GM12878 (cell line): ENCODE data around the gene CES3. TPM values are rescaled to one million over a fixed set of nuclear protein-coding genes. Genes with fewer than 3 reads are reported as not detected.

ENCODE experiments used
- CBX3 ChIP-seq: fragments of 200-600 bp; sonication (generic); IDR thresholded peaks from 2 replicates; pipeline ENCODE4 v1.6.1; 2016; ENCODE audit warnings: low read depth, borderline replicate concordance
- CREM ChIP-seq: IDR thresholded peaks from 2 replicates; pipeline ENCODE4 v1.6.1; 2014; ENCODE audit warnings: antibody characterized with exemption, low read depth
- E2F8 ChIP-seq: fragments of 450-650 bp; IDR thresholded peaks from 2 replicates; pipeline ENCODE4 v1.6.1; 2018; ENCODE audit warnings: mild to moderate bottlenecking, low read depth, moderate library complexity; ENCODE audit not compliant: partially characterized antibody
- EP300 ChIP-seq, 2 experiments: fragments of 150-350 bp in 1 of 2; IDR thresholded peaks; 2 replicates each; pipeline ENCODE4 v1.6.1; 2011 to 2012; ENCODE audit warnings: low read depth in 2 of 2, low read length in 2 of 2, borderline replicate concordance in 1 of 2, improper control_type of control experiment in 1 of 2, inconsistent platforms in 1 of 2; ENCODE audit not compliant: control insufficient read depth in 1 of 2
- FOS ChIP-seq: IDR thresholded peaks from 3 replicates; pipeline ENCODE4 v1.6.1; 2011; ENCODE audit warnings: borderline replicate concordance; ENCODE audit not compliant: insufficient read length; ENCODE audit errors: extremely low read depth
- PAX5 ChIP-seq: IDR thresholded peaks from 2 replicates; pipeline ENCODE4 v1.6.1; 2011; ENCODE audit warnings: low read depth, low read length, borderline replicate concordance
- SPI1 ChIP-seq: IDR thresholded peaks from 2 replicates; pipeline ENCODE4 v1.6.1; 2011; ENCODE audit warnings: low read depth, mild to moderate bottlenecking, low read length, moderate library complexity, borderline replicate concordance; ENCODE audit not compliant: insufficient read depth
- ZBTB33 ChIP-seq: fragments of 450-650 bp; IDR thresholded peaks from 2 replicates; pipeline ENCODE4 v1.6.1; 2017; ENCODE audit warnings: mild to moderate bottlenecking
- ZNF384 ChIP-seq: IDR thresholded peaks from 2 replicates; pipeline ENCODE4 v1.6.1; 2012; ENCODE audit warnings: low read depth, mild to moderate bottlenecking, low read length, improper control_type of control experiment, borderline replicate concordance
- polyA plus RNA-seq, 11 experiments: library from polyadenylated mRNA; depleted of rRNA in 4 of 11; unstranded in 6 of 11; stranded (reverse) in 5 of 11; fragments of >200 nt; fragmentation: Nextera tagmentation in 4 of 11; fragmentation: Illumina TruSeq in 1 of 11; extraction: Ambion mirVana in 4 of 11; extraction: Trizol in 1 of 11; gene quantifications; 1 replicate in 1 of 11; 2 replicates in 10 of 11; pipeline versions ENCODE4 v1.2.1 to v1.2.3, GENCODE V29; 2011 to 2016; ENCODE audit warnings: inconsistent platforms in 2 of 11, missing spikeins in 2 of 11, low read depth in 1 of 11
- total RNA-seq, 4 experiments: library from RNA; depleted of rRNA in 3 of 4; stranded (reverse); fragments of >200 nt in 3 of 4; fragmentation: Illumina TruSeq in 1 of 4; extraction: Trizol in 1 of 4; gene quantifications; 2 replicates each; pipeline versions ENCODE4 v1.2.1 to v1.2.3, GENCODE V29; 2013 to 2021
- TF ChIP-seq, protein P1 (sequence below): IDR thresholded peaks from 2 replicates; pipeline ENCODE4 v1.6.1; 2012; ENCODE audit warnings: low read depth, low read length, improper control_type of control experiment
- TF ChIP-seq, protein P2 (sequence below): fragments of 450-650 bp; IDR thresholded peaks from 2 replicates; pipeline ENCODE4 v1.6.1; 2017; ENCODE audit warnings: antibody characterized with exemption, mild to moderate bottlenecking, moderate library complexity
- TF ChIP-seq, protein P3 (sequence below): fragments of 450-650 bp; IDR thresholded peaks from 2 replicates; pipeline ENCODE4 v1.6.1; 2017; ENCODE audit warnings: low read depth, mild to moderate bottlenecking, moderate library complexity

The CES3 gene
- total and polyA plus RNA-seq, 10 of the 15 experiments (the other 5 are each of a cell fraction or from before 2014, with no cell fraction given) = 0.09 to 3.1 (median 0.76) TPM

- TF ChIP-seq ZBTB33 = no peak
- no peak for TF ChIP-seq EP300 (IDR thresholded peaks at IDR 0.05; ENCODE audit: borderline replicate concordance in 1 of 2, control insufficient read depth in 1 of 2, low read depth in 2 of 2, low read length in 2 of 2)
- no peak for TF ChIP-seq E2F8
- TF ChIP-seq, protein P1, sequence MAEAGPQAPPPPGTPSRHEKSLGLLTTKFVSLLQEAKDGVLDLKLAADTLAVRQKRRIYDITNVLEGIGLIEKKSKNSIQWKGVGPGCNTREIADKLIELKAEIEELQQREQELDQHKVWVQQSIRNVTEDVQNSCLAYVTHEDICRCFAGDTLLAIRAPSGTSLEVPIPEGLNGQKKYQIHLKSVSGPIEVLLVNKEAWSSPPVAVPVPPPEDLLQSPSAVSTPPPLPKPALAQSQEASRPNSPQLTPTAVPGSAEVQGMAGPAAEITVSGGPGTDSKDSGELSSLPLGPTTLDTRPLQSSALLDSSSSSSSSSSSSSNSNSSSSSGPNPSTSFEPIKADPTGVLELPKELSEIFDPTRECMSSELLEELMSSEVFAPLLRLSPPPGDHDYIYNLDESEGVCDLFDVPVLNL = no peak
- no peak for TF ChIP-seq SPI1
- TF ChIP-seq FOS = no peak
- no peak for TF ChIP-seq CBX3
- TF ChIP-seq PAX5 = no peak
- TF ChIP-seq, protein P2, sequence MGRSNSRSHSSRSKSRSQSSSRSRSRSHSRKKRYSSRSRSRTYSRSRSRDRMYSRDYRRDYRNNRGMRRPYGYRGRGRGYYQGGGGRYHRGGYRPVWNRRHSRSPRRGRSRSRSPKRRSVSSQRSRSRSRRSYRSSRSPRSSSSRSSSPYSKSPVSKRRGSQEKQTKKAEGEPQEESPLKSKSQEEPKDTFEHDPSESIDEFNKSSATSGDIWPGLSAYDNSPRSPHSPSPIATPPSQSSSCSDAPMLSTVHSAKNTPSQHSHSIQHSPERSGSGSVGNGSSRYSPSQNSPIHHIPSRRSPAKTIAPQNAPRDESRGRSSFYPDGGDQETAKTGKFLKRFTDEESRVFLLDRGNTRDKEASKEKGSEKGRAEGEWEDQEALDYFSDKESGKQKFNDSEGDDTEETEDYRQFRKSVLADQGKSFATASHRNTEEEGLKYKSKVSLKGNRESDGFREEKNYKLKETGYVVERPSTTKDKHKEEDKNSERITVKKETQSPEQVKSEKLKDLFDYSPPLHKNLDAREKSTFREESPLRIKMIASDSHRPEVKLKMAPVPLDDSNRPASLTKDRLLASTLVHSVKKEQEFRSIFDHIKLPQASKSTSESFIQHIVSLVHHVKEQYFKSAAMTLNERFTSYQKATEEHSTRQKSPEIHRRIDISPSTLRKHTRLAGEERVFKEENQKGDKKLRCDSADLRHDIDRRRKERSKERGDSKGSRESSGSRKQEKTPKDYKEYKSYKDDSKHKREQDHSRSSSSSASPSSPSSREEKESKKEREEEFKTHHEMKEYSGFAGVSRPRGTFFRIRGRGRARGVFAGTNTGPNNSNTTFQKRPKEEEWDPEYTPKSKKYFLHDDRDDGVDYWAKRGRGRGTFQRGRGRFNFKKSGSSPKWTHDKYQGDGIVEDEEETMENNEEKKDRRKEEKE = no peak
- TF ChIP-seq, protein P3, sequence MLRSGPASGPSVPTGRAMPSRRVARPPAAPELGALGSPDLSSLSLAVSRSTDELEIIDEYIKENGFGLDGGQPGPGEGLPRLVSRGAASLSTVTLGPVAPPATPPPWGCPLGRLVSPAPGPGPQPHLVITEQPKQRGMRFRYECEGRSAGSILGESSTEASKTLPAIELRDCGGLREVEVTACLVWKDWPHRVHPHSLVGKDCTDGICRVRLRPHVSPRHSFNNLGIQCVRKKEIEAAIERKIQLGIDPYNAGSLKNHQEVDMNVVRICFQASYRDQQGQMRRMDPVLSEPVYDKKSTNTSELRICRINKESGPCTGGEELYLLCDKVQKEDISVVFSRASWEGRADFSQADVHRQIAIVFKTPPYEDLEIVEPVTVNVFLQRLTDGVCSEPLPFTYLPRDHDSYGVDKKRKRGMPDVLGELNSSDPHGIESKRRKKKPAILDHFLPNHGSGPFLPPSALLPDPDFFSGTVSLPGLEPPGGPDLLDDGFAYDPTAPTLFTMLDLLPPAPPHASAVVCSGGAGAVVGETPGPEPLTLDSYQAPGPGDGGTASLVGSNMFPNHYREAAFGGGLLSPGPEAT = no peak
- TF ChIP-seq ZNF384 = no peak
- no peak for TF ChIP-seq CREM
Observed at GRCh38 chr16:67001726-67002125, 40.7 kb downstream of the CES3 start (continued).
